ENCODE results near the gene SLIT3.

Gene SLIT3

GRCh38 chr5:168697034-168697720 is 603.8 kb downstream of the SLIT3 start:
- TF ChIP-seq CTCF (IDR thresholded peaks at IDR 0.05; ENCODE audit: insufficient read depth, low read length, poor library complexity, severe bottlenecking) = no peak
- no peaks in the 10 kb centered on the region for H3K36me3 ChIP-seq (ENCODE audit: control insufficient read depth, insufficient read depth, low read length)
- no peaks in the 10 kb centered on the region; the same call in 1 of the 2 replicates for H3K27me3 ChIP-seq (replicated peaks; ENCODE audit: control insufficient read depth, insufficient read depth, low read length)
- H3K4me3 ChIP-seq (replicated peaks; ENCODE audit: low read depth, low read length) = no peak overlapping the region
- DNase-seq (ENCODE audit: extremely low read depth, insufficient read length) = no peak

- H3K36me3 ChIP-seq (ENCODE audit: control insufficient read depth, insufficient read depth, low read length) = no peaks in the 10 kb centered on the region
- DNase-seq (ENCODE audit: extremely low read depth, insufficient read length) = no peak
- no peak overlapping the region for H3K4me3 ChIP-seq (replicated peaks; ENCODE audit: low read depth, low read length)
- no peak for TF ChIP-seq CTCF (IDR thresholded peaks at IDR 0.05; ENCODE audit: insufficient read depth, low read length, poor library complexity, severe bottlenecking)
- H3K27me3 ChIP-seq (replicated peaks; ENCODE audit: control insufficient read depth, insufficient read depth, low read length) = no peaks in the 10 kb centered on the region; the same call in 1 of the 2 replicates
Measured at GRCh38 chr5:168696611-168697010, 604.3 kb downstream of the SLIT3 start.

GRCh38 chr5:168695301-168695835 is 605.6 kb downstream of the SLIT3 start:
- no peak overlapping the region for H3K4me3 ChIP-seq (replicated peaks; ENCODE audit: low read depth, low read length)
- DNase-seq (ENCODE audit: extremely low read depth, insufficient read length) = no peak
- no peaks in the 10 kb centered on the region; the same call in 1 of the 2 replicates for H3K27me3 ChIP-seq (replicated peaks; ENCODE audit: control insufficient read depth, insufficient read depth, low read length)
- TF ChIP-seq CTCF (IDR thresholded peaks at IDR 0.05; ENCODE audit: insufficient read depth, low read length, poor library complexity, severe bottlenecking) = no peak
- H3K36me3 ChIP-seq (ENCODE audit: control insufficient read depth, insufficient read depth, low read length) = no peaks in the 10 kb centered on the region

- H3K36me3 ChIP-seq (ENCODE audit: control insufficient read depth, insufficient read depth, low read length) = no peaks in the 10 kb centered on the region
- DNase-seq (ENCODE audit: extremely low read depth, insufficient read length) = no peak
Measured at GRCh38 chr5:168694289-168694688, 606.6 kb downstream of the SLIT3 start.

GRCh38 chr5:168693883-168694282 is 607.1 kb downstream of the SLIT3 start:
- Histone ChIP-seq H3K27me3 (replicated peaks; ENCODE audit: control insufficient read depth, insufficient read depth, low read length) (no peaks in the 10 kb centered on the region; the same call in 1 of the 2 replicates), H3K4me3 (replicated peaks; ENCODE audit: low read depth, low read length) (no peak overlapping the region), H3K36me3 (ENCODE audit: control insufficient read depth, insufficient read depth, low read length) (no peaks in the 10 kb centered on the region)
- DNase-seq (ENCODE audit: extremely low read depth, insufficient read length) = no peak
- no peak for TF ChIP-seq CTCF (IDR thresholded peaks at IDR 0.05; ENCODE audit: insufficient read depth, low read length, poor library complexity, severe bottlenecking)

More at GRCh38 chr5:168694289-168694688, 606.6 kb downstream of the SLIT3 start:
- Histone ChIP-seq H3K4me3 (replicated peaks; ENCODE audit: low read depth, low read length) (no peak overlapping the region), H3K27me3 (replicated peaks; ENCODE audit: control insufficient read depth, insufficient read depth, low read length) (no peaks in the 10 kb centered on the region; the same call in 1 of the 2 replicates)
- TF ChIP-seq CTCF (IDR thresholded peaks at IDR 0.05; ENCODE audit: insufficient read depth, low read length, poor library complexity, severe bottlenecking) = no peak

All from GM06990 (cell line).